ENCODE measurements around the gene ASTN1.
"Not testable (repeated sequence)": the region's sequence is repeated elsewhere in the genome, so short reads cannot be mapped to it uniquely, and the experiment has no call there.

Gene ASTN1

GRCh38 chr1:177103005-177103852 lies 61.3 kb downstream of the ASTN1 start:
- FAIRE-seq = no peak

- FAIRE-seq = no peak
These were observed 72.5 kb downstream of the ASTN1 start for GRCh38 chr1:177092001-177092400.

- no peak for FAIRE-seq
These were observed 73.5 kb downstream of the ASTN1 start for GRCh38 chr1:177091040-177091439.

GRCh38 chr1:177088966-177089365 lies 75.5 kb downstream of the ASTN1 start:
- FAIRE-seq = no peak

- no peak for FAIRE-seq
These were observed 81.4 kb downstream of the ASTN1 start for GRCh38 chr1:177082855-177083693.

GRCh38 chr1:177080564-177080963 lies 83.9 kb downstream of the ASTN1 start:
- FAIRE-seq = no peak

GRCh38 chr1:177077734-177078499 lies 86.6 kb downstream of the ASTN1 start:
- FAIRE-seq = no peak

GRCh38 chr1:177077006-177077405 lies 87.5 kb downstream of the ASTN1 start:
- FAIRE-seq = no peak

GRCh38 chr1:177074811-177075210 lies 89.7 kb downstream of the ASTN1 start:
- not testable (repeated sequence) for FAIRE-seq

GRCh38 chr1:177069490-177069889 lies 95.0 kb downstream of the ASTN1 start:
- FAIRE-seq = no peak

- FAIRE-seq = no peak
These were observed 96.6 kb downstream of the ASTN1 start for GRCh38 chr1:177067752-177068410.

- FAIRE-seq = no peak
These were observed 99.1 kb downstream of the ASTN1 start for GRCh38 chr1:177065430-177065829.

GRCh38 chr1:177063648-177064047 lies 100.9 kb downstream of the ASTN1 start:
- FAIRE-seq = no peak

- FAIRE-seq = no peak
These were observed 110.0 kb downstream of the ASTN1 start for GRCh38 chr1:177054542-177054941.

GRCh38 chr1:177053648-177054047 lies 110.9 kb downstream of the ASTN1 start:
- FAIRE-seq = no peak

GRCh38 chr1:177048314-177049069 lies 116.0 kb downstream of the ASTN1 start:
- FAIRE-seq = no peak

GRCh38 chr1:177045151-177045550 lies 119.4 kb downstream of the ASTN1 start:
- FAIRE-seq = no peak

GRCh38 chr1:177044390-177044789 lies 120.1 kb downstream of the ASTN1 start:
- no peak for FAIRE-seq

GRCh38 chr1:177043597-177043996 lies 120.9 kb downstream of the ASTN1 start:
- no peak for FAIRE-seq

GRCh38 chr1:177035586-177035985 lies 128.9 kb downstream of the ASTN1 start:
- no peak for FAIRE-seq

GRCh38 chr1:177033628-177034027 lies 130.9 kb downstream of the ASTN1 start:
- FAIRE-seq = no peak

- FAIRE-seq = no peak
These were observed 132.1 kb downstream of the ASTN1 start for GRCh38 chr1:177032434-177032833.

Data from A204.1 (cell line).